SK-N-SH treated with all-trans-retinoic acid at 6 μM for 48 hours (cell line): ENCODE results near the gene TSGA10IP.

Experiments
- ZC3H10 ChIP-seq: fragments of 250-450 bp; sonication (Bioruptor Pico); IDR thresholded peaks from 2 replicates; pipeline ENCODE4 v1.5.1; 2021; ENCODE audit warnings: mild to moderate bottlenecking, moderate library complexity
- ZFP30 ChIP-seq: fragments of 450-650 bp; formaldehyde crosslinking; IDR thresholded peaks from 2 replicates; pipeline ENCODE4 v1.5.0; 2022; ENCODE audit warnings: mild to moderate bottlenecking, moderate library complexity
- ZNF8 ChIP-seq: fragments of 450-650 bp; formaldehyde crosslinking; IDR thresholded peaks from 2 replicates; pipeline ENCODE4 v1.5.0; 2020; ENCODE audit warnings: mild to moderate bottlenecking, moderate library complexity
- TF ChIP-seq, protein P1 (sequence below): fragments of 250-450 bp; sonication (Bioruptor Pico); IDR thresholded peaks from 2 replicates; pipeline ENCODE4 v1.8.0; 2020; ENCODE audit warnings: mild to moderate bottlenecking, moderate library complexity, borderline replicate concordance

DNA sequence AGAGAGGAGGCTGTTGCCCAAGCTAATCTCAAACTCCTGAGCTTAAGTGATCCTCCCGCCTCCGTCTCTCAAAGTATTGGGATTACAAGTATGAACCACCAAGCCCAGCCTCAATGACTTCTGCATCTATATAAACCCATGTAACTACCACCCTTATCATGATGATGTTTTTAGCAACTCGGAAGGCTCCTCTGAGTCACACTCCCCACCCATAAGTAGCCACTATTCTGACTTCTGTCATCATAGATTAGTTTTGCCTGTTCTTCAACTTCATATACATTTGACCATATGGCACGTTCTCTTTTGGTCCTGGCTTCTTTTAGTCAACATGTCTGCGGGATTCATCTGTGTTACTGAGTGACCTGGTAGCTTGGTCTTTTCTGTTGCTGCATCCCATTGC, 38.7 kb upstream of the TSGA10IP start:
- TF ChIP-seq, protein P1, sequence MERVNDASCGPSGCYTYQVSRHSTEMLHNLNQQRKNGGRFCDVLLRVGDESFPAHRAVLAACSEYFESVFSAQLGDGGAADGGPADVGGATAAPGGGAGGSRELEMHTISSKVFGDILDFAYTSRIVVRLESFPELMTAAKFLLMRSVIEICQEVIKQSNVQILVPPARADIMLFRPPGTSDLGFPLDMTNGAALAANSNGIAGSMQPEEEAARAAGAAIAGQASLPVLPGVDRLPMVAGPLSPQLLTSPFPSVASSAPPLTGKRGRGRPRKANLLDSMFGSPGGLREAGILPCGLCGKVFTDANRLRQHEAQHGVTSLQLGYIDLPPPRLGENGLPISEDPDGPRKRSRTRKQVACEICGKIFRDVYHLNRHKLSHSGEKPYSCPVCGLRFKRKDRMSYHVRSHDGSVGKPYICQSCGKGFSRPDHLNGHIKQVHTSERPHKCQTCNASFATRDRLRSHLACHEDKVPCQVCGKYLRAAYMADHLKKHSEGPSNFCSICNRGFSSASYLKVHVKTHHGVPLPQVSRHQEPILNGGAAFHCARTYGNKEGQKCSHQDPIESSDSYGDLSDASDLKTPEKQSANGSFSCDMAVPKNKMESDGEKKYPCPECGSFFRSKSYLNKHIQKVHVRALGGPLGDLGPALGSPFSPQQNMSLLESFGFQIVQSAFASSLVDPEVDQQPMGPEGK = no peak
- no peak for TF ChIP-seq ZFP30 (CRISPR knock-in tag)
- no peak for TF ChIP-seq ZC3H10
- TF ChIP-seq ZNF8 = no peak
